SK-N-MC (cell line): ENCODE results near the gene NXF1.

ENCODE experiments used
- EZH2 ChIP-seq: fragments of 200-600 bp; sonication (generic); IDR thresholded peaks from one replicate; pipeline ENCODE4 v1.6.1; 2017; ENCODE audit warnings: antibody characterized with exemption
- POLR2AphosphoS5 ChIP-seq: IDR thresholded peaks from 2 replicates; pipeline ENCODE4 v1.6.1; 2012; ENCODE audit warnings: mild to moderate bottlenecking, low read depth, low read length, borderline replicate concordance

DNA sequence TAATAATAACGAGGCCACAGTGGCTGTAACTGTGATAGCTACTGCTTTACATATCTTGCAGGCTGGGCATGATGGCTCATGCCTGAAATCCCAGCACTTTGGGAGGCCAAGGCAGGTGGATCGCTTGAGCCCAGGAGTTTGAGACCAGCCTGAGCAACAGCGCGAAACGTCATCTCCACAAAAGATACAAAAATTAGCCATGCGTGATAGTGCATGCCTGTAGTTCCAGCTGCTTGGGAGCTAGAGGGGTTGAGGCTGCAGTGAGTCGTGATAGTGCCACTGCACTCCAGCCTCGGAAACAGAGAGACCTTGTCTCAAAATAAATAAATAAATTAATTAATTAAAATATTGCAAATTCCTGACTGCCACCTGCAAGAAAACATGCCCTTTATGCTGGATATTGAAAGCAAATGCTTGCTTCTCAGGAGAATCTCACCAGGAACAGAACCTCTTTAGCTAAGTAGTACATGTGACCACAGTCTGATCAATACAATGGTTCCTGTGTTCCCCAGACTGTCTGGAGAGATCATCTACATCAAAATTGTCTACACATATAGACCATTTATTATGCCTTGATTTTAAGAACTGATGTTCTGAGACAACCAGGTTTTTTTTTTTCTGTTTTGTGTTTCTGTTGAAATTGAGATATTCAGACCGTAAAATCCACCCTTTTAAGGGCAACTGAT is 57.6 kb downstream of the NXF1 start:
- TF ChIP-seq EZH2 (no peak), POLR2AphosphoS5 (no peak)
